SH-SY5Y (cell line): ENCODE measurements around the gene RBFOX1.

Source experiments
- GATA2 ChIP-seq: IDR thresholded peaks from 2 replicates; pipeline ENCODE4 v1.6.1; 2011; ENCODE audit warnings: mild to moderate bottlenecking, low read depth, low read length
- GATA3 ChIP-seq: IDR thresholded peaks from 2 replicates; pipeline ENCODE4 v1.6.1; 2011; ENCODE audit warnings: low read depth, mild to moderate bottlenecking, low read length, moderate library complexity

Gene RBFOX1

GRCh38 chr16:7400117-7400890, 67.7 kb downstream of the RBFOX1 start:
- TF ChIP-seq GATA3 (no peak), GATA2 (no peak)

- TF ChIP-seq GATA3, result no peak
- TF ChIP-seq GATA2, result no peak
Measured at GRCh38 chr16:7404217-7404616, 71.6 kb downstream of the RBFOX1 start.

GRCh38 chr16:7405166-7405565, 72.5 kb downstream of the RBFOX1 start:
- TF ChIP-seq GATA2 (no peak), GATA3 (no peak)

GRCh38 chr16:7408700-7409365, 76.2 kb downstream of the RBFOX1 start:
- TF ChIP-seq GATA3, result no peak
- TF ChIP-seq GATA2, result no peak

GRCh38 chr16:7419441-7419840, 86.8 kb downstream of the RBFOX1 start:
- no peak for TF ChIP-seq GATA2
- TF ChIP-seq GATA3, result no peak

- TF ChIP-seq GATA2, result no peak
- no peak for TF ChIP-seq GATA3
Measured at GRCh38 chr16:7420079-7420478, 87.4 kb downstream of the RBFOX1 start.

- TF ChIP-seq GATA3, result no peak
- TF ChIP-seq GATA2, result no peak
Measured at GRCh38 chr16:7420843-7421242, 88.2 kb downstream of the RBFOX1 start.

- TF ChIP-seq GATA3, result no peak
- no peak for TF ChIP-seq GATA2
Measured at GRCh38 chr16:7421578-7421977, 88.9 kb downstream of the RBFOX1 start.

GRCh38 chr16:7422036-7422888, 89.6 kb downstream of the RBFOX1 start:
- TF ChIP-seq GATA2 (no peak), GATA3 (no peak)

GRCh38 chr16:7423434-7424044, 90.9 kb downstream of the RBFOX1 start:
- TF ChIP-seq GATA3 (no peak), GATA2 (no peak)

GRCh38 chr16:7426161-7426560, 93.5 kb downstream of the RBFOX1 start:
- TF ChIP-seq GATA2 (no peak), GATA3 (no peak)

- TF ChIP-seq GATA2 (no peak), GATA3 (no peak)
Measured at GRCh38 chr16:7431723-7432122, 99.1 kb downstream of the RBFOX1 start.

- no peak for TF ChIP-seq GATA2
Measured at GRCh38 chr16:7436306-7436705, 103.7 kb downstream of the RBFOX1 start.
